ENCODE results near the gene PRB4. TPM values are rescaled to one million over a fixed set of nuclear protein-coding genes. Genes with fewer than 3 reads are reported as not detected.

PRB4 gene
- total RNA-seq, 1 donor from 2014 or later: not detected

- Mint-ChIP-seq H3K9me3 (peaks cover 15% of the 10 kb centered on the region), H3K36me3 (no peaks in the 10 kb centered on the region), H3K27me3 (ENCODE audit: low read depth) (no peaks in the 10 kb centered on the region), H3K4me3 (no peak overlapping the region), H3K27ac (no peak overlapping the region), H3K4me1 (peaks cover 8% of the 10 kb centered on the region)
- DNase-seq (ENCODE audit: low spot score in 2 of 2, unreplicated experiment in 2 of 2): no peak
- TF ChIP-seq CTCF (IDR thresholded peaks at IDR 0.05; ENCODE audit: unreplicated experiment): no peak
These were observed 11.7 kb upstream of the PRB4 start for GRCh38 chr12:11321980-11322379.

- DNase-seq (ENCODE audit: low spot score in 2 of 2, unreplicated experiment in 2 of 2): no peak
- H3K27ac Mint-ChIP-seq: no peak overlapping the region
- H3K4me1 Mint-ChIP-seq: no peaks in the 10 kb centered on the region
- H3K36me3 Mint-ChIP-seq: no peaks in the 10 kb centered on the region
- no peaks in the 10 kb centered on the region for H3K27me3 Mint-ChIP-seq (ENCODE audit: low read depth)
- H3K9me3 Mint-ChIP-seq: peaks cover 7% of the 10 kb centered on the region
- no peak for TF ChIP-seq CTCF (IDR thresholded peaks at IDR 0.05; ENCODE audit: unreplicated experiment)
- no peak overlapping the region for H3K4me3 Mint-ChIP-seq
These were observed 3.1 kb downstream of the PRB4 start for GRCh38 chr12:11307143-11307542.

GRCh38 chr12:11273449-11273848, 36.8 kb downstream of the PRB4 start:
- H3K9me3 Mint-ChIP-seq: no peaks in the 10 kb centered on the region
- no peak for DNase-seq (ENCODE audit: low spot score in 2 of 2, unreplicated experiment in 2 of 2)
- no peaks in the 10 kb centered on the region for H3K36me3 Mint-ChIP-seq
- H3K4me3 Mint-ChIP-seq: no peak overlapping the region
- no peaks in the 10 kb centered on the region for H3K27me3 Mint-ChIP-seq (ENCODE audit: low read depth)
- peaks cover 1% of the 10 kb centered on the region for H3K4me1 Mint-ChIP-seq
- no peak for TF ChIP-seq CTCF (IDR thresholded peaks at IDR 0.05; ENCODE audit: unreplicated experiment)
- no peak overlapping the region for H3K27ac Mint-ChIP-seq

- Mint-ChIP-seq H3K4me3 (no peak within 1 kb of the TSS), H3K27me3 (ENCODE audit: low read depth) (peaks cover 1% of the 10 kb centered on the region), H3K9me3 (no peaks in the 10 kb centered on the region), H3K27ac (no peak within 1 kb of the TSS), H3K4me1 (no peaks in the 10 kb centered on the region), H3K36me3 (no peaks in the 10 kb centered on the region)
- no peak for DNase-seq (ENCODE audit: low spot score in 2 of 2, unreplicated experiment in 2 of 2)
- TF ChIP-seq CTCF (IDR thresholded peaks at IDR 0.05; ENCODE audit: unreplicated experiment): no peak
These were observed 40.6 kb downstream of the PRB4 start, which contains the start of gene PRB3 for GRCh38 chr12:11269607-11270006. Gene PRB3, minus strand, starts transcription at chr12:11269707. Its CDS starts 38 bp downstream, at chr12:11269669.

- Mint-ChIP-seq H3K27me3 (ENCODE audit: low read depth) (peaks cover 1% of the 10 kb centered on the region), H3K36me3 (no peaks in the 10 kb centered on the region), H3K4me1 (no peaks in the 10 kb centered on the region), H3K9me3 (peaks cover 20% of the 10 kb centered on the region), H3K4me3 (no peak overlapping the region), H3K27ac (no peak overlapping the region)
- DNase-seq (ENCODE audit: low spot score in 2 of 2, unreplicated experiment in 2 of 2): no peak
- no peak for TF ChIP-seq CTCF (IDR thresholded peaks at IDR 0.05; ENCODE audit: unreplicated experiment)
These were observed 45.7 kb downstream of the PRB4 start for GRCh38 chr12:11264501-11264900.

Other genes with a start within 250 kb of the PRB4 start
- 3.8 to 3.9 TPM (median 3.9 TPM) in 3 replicates for gene TAS2R46, start 248.1 kb downstream of the PRB4 start, total RNA-seq
- gene TAS2R43, start 218.1 kb downstream of the PRB4 start, total RNA-seq: 1.9 to 2.9 TPM (median 2.2 TPM) in 3 replicates
- gene TAS2R30, start 175.8 kb downstream of the PRB4 start, total RNA-seq: 5.4 to 7.2 TPM (median 6.2 TPM) in 3 replicates
- gene SMIM10L1, start 139.2 kb downstream of the PRB4 start, total RNA-seq: 11.8 to 12.6 TPM (median 12.3 TPM) in 3 replicates
- not detected in 3 replicates for gene TAS2R42, start 123.5 kb downstream of the PRB4 start, total RNA-seq
- gene PRB3, start 40.7 kb downstream of the PRB4 start, total RNA-seq: not detected in 3 replicates
- not detected in 3 replicates for gene PRB2, start 85.1 kb upstream of the PRB4 start, total RNA-seq

Data from mesothelial cell of epicardium (in vitro differentiated cells).